ENCODE measurements around the gene VILL.

The VILL gene

GRCh38 chr3:38000965-38001455 lies 10.4 kb downstream of the VILL start:
- DNase-seq (ENCODE audit: low read depth), result no peak

GRCh38 chr3:38001456-38002081 lies 11.0 kb downstream of the VILL start:
- DNase-seq (ENCODE audit: low read depth), result no peak

- no peak for DNase-seq (ENCODE audit: low read depth)
These were observed 11.8 kb downstream of the VILL start for GRCh38 chr3:38002291-38002876.

GRCh38 chr3:38002940-38003339 lies 12.4 kb downstream of the VILL start:
- no peak for DNase-seq (ENCODE audit: low read depth)

GRCh38 chr3:38003371-38003816 lies 12.8 kb downstream of the VILL start:
- no peak for DNase-seq (ENCODE audit: low read depth)

- DNase-seq (ENCODE audit: low read depth), result no peak
These were observed 13.3 kb downstream of the VILL start for GRCh38 chr3:38003817-38004414.

GRCh38 chr3:38004415-38005075 lies 14.0 kb downstream of the VILL start:
- no peak for DNase-seq (ENCODE audit: low read depth)

GRCh38 chr3:38005076-38006020 lies 14.8 kb downstream of the VILL start:
- DNase-seq (ENCODE audit: low read depth), result no peak

- DNase-seq (ENCODE audit: low read depth), result no peak
These were observed 15.4 kb downstream of the VILL start for GRCh38 chr3:38006031-38006430.

- DNase-seq (ENCODE audit: low read depth), result no peak
These were observed 15.9 kb downstream of the VILL start for GRCh38 chr3:38006445-38006995.

- no peak for DNase-seq (ENCODE audit: low read depth)
These were observed 17.1 kb downstream of the VILL start for GRCh38 chr3:38007754-38008090.

GRCh38 chr3:38008191-38008701 lies 17.7 kb downstream of the VILL start:
- no peak for DNase-seq (ENCODE audit: low read depth)

- no peak for DNase-seq (ENCODE audit: low read depth)
These were observed 18.5 kb downstream of the VILL start for GRCh38 chr3:38008971-38009580.

GRCh38 chr3:38009807-38010591 lies 19.4 kb downstream of the VILL start:
- no peak for DNase-seq (ENCODE audit: low read depth)

- DNase-seq (ENCODE audit: low read depth), result no peak
These were observed 20.5 kb downstream of the VILL start for GRCh38 chr3:38011111-38011510.

- no peak for DNase-seq (ENCODE audit: low read depth)
These were observed 24.9 kb downstream of the VILL start for GRCh38 chr3:38015485-38015884.

- no peak for DNase-seq (ENCODE audit: low read depth)
These were observed 25.4 kb downstream of the VILL start for GRCh38 chr3:38015984-38016383.

- DNase-seq (ENCODE audit: low read depth), result no peak
These were observed 25.8 kb downstream of the VILL start for GRCh38 chr3:38016410-38016809.

- no peak for DNase-seq (ENCODE audit: low read depth)
These were observed 26.4 kb downstream of the VILL start for GRCh38 chr3:38016847-38017444.

All from stimulated activated CD8-positive, alpha-beta memory T cell treated with anti-CD3 and anti-CD28 coated beads, Interleukin-7, amount 100 ng/mL, for 24 hours (primary cell).